PFSK-1 (cell line): ENCODE data around the gene ABCF1.

Experiments used
- FOXP2 ChIP-seq: optimal IDR thresholded peaks from 2 replicates; pipeline ENCODE3; 2011; ENCODE audit warnings: borderline replicate concordance, control low read depth, inconsistent platforms; ENCODE audit not compliant: insufficient read depth; ENCODE audit errors: extremely low read length, extremely low read depth
- POLR2AphosphoS5 ChIP-seq: IDR thresholded peaks from 2 replicates; pipeline ENCODE4 v1.6.1; 2012; ENCODE audit warnings: low read depth, mild to moderate bottlenecking, control low read depth, low read length, moderate library complexity
- REST ChIP-seq, 2 experiments: IDR thresholded peaks; 2 replicates each; pipeline versions ENCODE4 v1.6.1 to v1.8.0; 2011 to 2012; ENCODE audit warnings: low read depth in 2 of 2, low read length in 2 of 2, control low read depth in 1 of 2, inconsistent platforms in 1 of 2, mild to moderate bottlenecking in 1 of 2, moderate library complexity in 1 of 2; ENCODE audit not compliant: insufficient read depth in 1 of 2
- SIN3A ChIP-seq: IDR thresholded peaks from 2 replicates; pipeline ENCODE4 v1.6.1; 2012; ENCODE audit warnings: mild to moderate bottlenecking, low read length, moderate library complexity, borderline replicate concordance; ENCODE audit not compliant: insufficient read depth
- TAF1 ChIP-seq: IDR thresholded peaks from 2 replicates; pipeline ENCODE4 v1.6.1; 2012; ENCODE audit warnings: low read length, control low read depth, borderline replicate concordance; ENCODE audit not compliant: insufficient read depth

ABCF1 gene

GRCh38 chr6:30570740-30571074 lies 535 bp upstream of the ABCF1 start:
- TF ChIP-seq POLR2AphosphoS5 = no peak
- TF ChIP-seq FOXP2 = no peak

DNA sequence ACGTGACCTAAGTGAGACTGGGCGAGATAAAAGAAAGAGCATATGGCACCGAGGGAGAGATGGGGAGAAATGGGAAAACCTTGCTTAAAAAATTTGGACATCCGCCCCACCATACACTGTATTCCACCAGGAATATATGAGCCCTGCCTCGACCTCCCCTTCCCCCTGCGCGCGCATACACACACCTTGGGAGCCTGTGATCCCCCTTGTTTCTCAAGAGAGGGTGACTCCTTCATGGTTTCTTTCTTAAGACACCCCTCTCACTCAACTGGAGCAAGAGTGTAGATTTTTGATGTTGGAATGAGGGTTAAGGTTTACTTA lies 480 bp downstream of the ABCF1 start:
- TF ChIP-seq SIN3A (no peak), FOXP2 (no peak), TAF1 (no peak), POLR2AphosphoS5 (no peak), REST (IDR thresholded peaks at IDR 0.05; ENCODE audit: insufficient read depth in 1 of 2, low read depth in 2 of 2, low read length in 2 of 2) (no peak)

DNA sequence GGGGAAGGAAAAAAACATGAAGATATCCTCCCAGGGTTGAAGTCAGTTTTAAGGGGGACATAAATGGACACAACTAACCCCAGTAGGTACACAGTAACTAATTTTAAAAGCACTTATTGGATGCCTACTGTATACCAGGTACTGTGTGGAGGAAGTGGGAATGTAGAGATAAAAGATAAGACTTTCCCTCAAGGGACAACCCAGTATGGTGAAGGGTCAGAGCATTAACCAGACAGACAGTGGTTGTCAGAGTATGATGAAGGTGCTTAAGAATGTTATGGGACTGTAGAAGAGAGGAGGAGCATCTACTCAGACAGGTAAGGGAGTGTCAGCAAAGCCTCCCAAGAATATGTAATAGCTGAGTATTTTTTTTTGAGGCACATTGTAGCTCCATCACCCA lies 906 bp downstream of the ABCF1 start:
- TF ChIP-seq FOXP2 (no peak), REST (IDR thresholded peaks at IDR 0.05; ENCODE audit: insufficient read depth in 1 of 2, low read depth in 2 of 2, low read length in 2 of 2) (no peak), POLR2AphosphoS5 (no peak), TAF1 (no peak), SIN3A (no peak)

GRCh38 chr6:30573113-30573512 lies 1.9 kb downstream of the ABCF1 start:
- TF ChIP-seq TAF1 = no peak
- TF ChIP-seq SIN3A = no peak
- TF ChIP-seq POLR2AphosphoS5 = no peak
- TF ChIP-seq REST (IDR thresholded peaks at IDR 0.05; ENCODE audit: insufficient read depth in 1 of 2, low read depth in 2 of 2, low read length in 2 of 2) = no peak
- TF ChIP-seq FOXP2 = no peak

DNA sequence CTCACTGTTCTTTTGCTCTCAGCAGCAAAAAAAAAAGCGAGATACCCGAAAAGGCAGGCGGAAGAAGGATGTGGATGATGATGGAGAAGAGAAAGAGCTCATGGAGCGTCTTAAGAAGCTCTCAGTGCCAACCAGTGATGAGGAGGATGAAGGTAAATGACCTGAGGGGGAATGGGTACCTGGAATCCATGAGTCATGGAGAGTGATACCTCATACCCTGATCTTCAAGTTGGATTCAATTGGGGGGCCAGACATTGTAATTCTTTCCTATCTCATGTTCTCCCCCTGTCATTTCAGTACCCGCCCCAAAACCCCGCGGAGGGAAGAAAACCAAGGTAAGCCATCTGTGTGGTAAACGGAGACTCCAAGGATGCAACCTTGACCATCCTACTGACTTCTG lies 6.8 kb downstream of the ABCF1 start:
- no peak for TF ChIP-seq SIN3A
- TF ChIP-seq TAF1 = no peak
- no peak for TF ChIP-seq FOXP2
- no peak for TF ChIP-seq REST (IDR thresholded peaks at IDR 0.05; ENCODE audit: insufficient read depth in 1 of 2, low read depth in 2 of 2, low read length in 2 of 2)
- no peak for TF ChIP-seq POLR2AphosphoS5
